ENCODE data around the gene THRSP.
"Not testable (repeated sequence)": the region's sequence is repeated elsewhere in the genome, so short reads cannot be mapped to it uniquely, and the experiment has no call there.

Gene THRSP

DNA sequence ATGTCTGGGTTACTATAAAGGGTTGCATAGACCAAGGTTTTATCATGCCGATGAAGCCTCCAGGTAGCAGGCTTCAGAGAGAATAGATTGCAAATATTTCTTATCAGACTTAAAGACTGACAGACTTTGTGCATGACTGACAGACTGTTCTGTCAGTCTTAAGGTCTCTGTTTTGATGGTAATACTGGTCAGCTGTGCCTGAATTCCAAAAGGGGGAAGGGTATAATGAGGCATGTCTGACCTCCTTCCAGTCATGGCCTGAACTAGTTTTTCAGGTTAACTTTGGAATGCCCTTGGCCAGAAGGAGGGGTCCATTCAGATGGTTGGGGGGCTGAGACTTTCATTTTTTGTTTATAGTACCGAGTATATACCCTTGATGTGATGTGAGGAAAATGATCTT lies 35.9 kb upstream of the THRSP start:
- TF ChIP-seq Cebpa-rat (IDR thresholded peaks at IDR 0.05), result no peak
- no peak overlapping the region for H3K4me2 ChIP-seq

GRCh38 chr11:78028423-78028822 lies 35.2 kb upstream of the THRSP start:
- H3K36me3 ChIP-seq; H3K27ac ChIP-seq; H3K9ac ChIP-seq; H3K4me3 ChIP-seq; H3K4me2 ChIP-seq; H3K9me3 ChIP-seq (replicated peaks in 1 of 11); H4K20me1 ChIP-seq; H3K27me3 ChIP-seq: not testable (repeated sequence)
- H3K4me1 ChIP-seq, result peaks cover 0 to 23% (median 14%) of the 10 kb centered on the region in 10 experiments; a peak in 12 of 20 replicates

More for the DNA sequence above, 35.9 kb upstream of the THRSP start:
- H3K27me3 ChIP-seq, result no peaks in the 10 kb centered on the region
- H3K27ac ChIP-seq, result no peak overlapping the region
- no peak overlapping the region for H3K4me3 ChIP-seq
- H3K36me3 ChIP-seq, result no peaks in the 10 kb centered on the region
- H3K4me1 ChIP-seq, result peaks cover 0 to 23% (median 14%) of the 10 kb centered on the region in 10 experiments; a peak in 12 of 20 replicates
- H4K20me1 ChIP-seq, result no peaks in the 10 kb centered on the region
- no peak overlapping the region for H3K9ac ChIP-seq
- no peaks in the 10 kb centered on the region for H3K9me3 ChIP-seq (replicated peaks in 1 of 11)

- Histone ChIP-seq H4K20me1 (no peaks in the 10 kb centered on the region), H3K27me3 (no peaks in the 10 kb centered on the region), H3K36me3 (no peaks in the 10 kb centered on the region), H3K9ac (no peak overlapping the region), H3K27ac (no peak overlapping the region), H3K4me2 (peak overlapping the region in 4 of 11 experiments; percentile 25 to 59 (median 45); a peak in 9 of 22 replicates), H3K4me1 (peaks cover 0 to 23% (median 14%) of the 10 kb centered on the region in 10 experiments; a peak in 12 of 20 replicates), H3K9me3 (replicated peaks in 1 of 11) (no peaks in the 10 kb centered on the region), H3K4me3 (no peak overlapping the region)
- TF ChIP-seq Cebpa-rat (IDR thresholded peaks at IDR 0.05), result no peak
Observed at GRCh38 chr11:78030429-78031325, 33.0 kb upstream of the THRSP start.

GRCh38 chr11:78031629-78032028 lies 32.0 kb upstream of the THRSP start:
- Histone ChIP-seq H3K9ac (no peak overlapping the region), H4K20me1 (no peaks in the 10 kb centered on the region), H3K4me3 (no peak overlapping the region), H3K4me2 (peak overlapping the region in 8 of 11 experiments; percentile 23 to 63 (median 39); a peak in 12 of 22 replicates), H3K27ac (no peak overlapping the region), H3K9me3 (replicated peaks in 1 of 11) (no peaks in the 10 kb centered on the region), H3K4me1 (peaks cover 0 to 23% (median 14%) of the 10 kb centered on the region in 10 experiments; a peak in 12 of 20 replicates), H3K27me3 (no peaks in the 10 kb centered on the region), H3K36me3 (no peaks in the 10 kb centered on the region)
- no peak for TF ChIP-seq Cebpa-rat (IDR thresholded peaks at IDR 0.05)

DNA sequence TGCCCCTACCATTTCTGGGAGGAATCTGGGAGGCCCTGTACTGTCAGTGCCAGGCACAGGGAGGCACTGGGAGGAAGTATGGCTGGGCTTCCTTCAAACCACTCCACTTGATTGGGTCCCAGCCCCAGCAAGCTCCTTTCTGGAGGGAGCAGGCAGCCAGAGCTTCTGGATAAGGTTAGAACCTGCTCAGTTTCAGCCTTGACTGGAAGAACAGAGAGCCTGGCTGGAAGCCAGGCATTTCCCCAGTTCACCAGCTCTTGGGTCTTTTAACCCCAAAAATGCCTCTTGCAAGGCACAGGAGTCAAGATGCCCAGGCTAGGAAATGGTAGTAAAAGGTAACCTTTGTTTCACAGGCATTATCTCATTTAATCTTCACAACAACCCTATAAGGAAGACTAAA lies 31.6 kb upstream of the THRSP start:
- TF ChIP-seq Cebpa-rat (IDR thresholded peaks at IDR 0.05), result no peak
- Histone ChIP-seq H3K36me3 (no peaks in the 10 kb centered on the region), H3K4me2 (peak overlapping the region in 8 of 11 experiments; percentile 23 to 63 (median 39); a peak in 12 of 22 replicates), H3K27me3 (no peaks in the 10 kb centered on the region), H4K20me1 (no peaks in the 10 kb centered on the region), H3K9me3 (replicated peaks in 1 of 11) (no peaks in the 10 kb centered on the region), H3K4me3 (no peak overlapping the region), H3K4me1 (peaks cover 3 to 26% (median 15%) of the 10 kb centered on the region in 10 experiments; a peak in 18 of 20 replicates), H3K9ac (no peak overlapping the region), H3K27ac (no peak overlapping the region)

DNA sequence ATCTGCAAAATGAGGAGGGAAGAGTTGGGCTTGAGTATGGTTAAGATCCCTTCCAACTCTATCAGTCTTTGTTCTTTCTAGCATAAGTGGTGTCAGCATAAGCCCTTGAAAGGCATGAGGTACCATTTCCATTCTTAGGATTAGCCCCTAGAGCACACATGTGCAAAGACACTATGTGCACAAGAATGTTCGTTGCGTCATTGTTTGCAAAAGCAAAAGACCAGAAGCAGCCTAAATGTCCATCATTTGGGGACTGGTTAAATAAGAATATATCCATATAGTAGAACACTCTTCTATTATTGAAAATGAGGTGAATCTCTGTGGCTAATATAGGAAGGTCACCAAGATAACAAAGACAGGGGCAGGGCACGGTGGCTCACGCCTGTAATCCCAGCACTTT lies 30.6 kb upstream of the THRSP start:
- no peaks in the 10 kb centered on the region for H3K9me3 ChIP-seq (replicated peaks in 1 of 11)
- TF ChIP-seq Cebpa-rat (IDR thresholded peaks at IDR 0.05), result no peak
- H3K4me2 ChIP-seq, result no peak overlapping the region
- no peak overlapping the region for H3K4me3 ChIP-seq
- peaks cover 6 to 29% (median 18%) of the 10 kb centered on the region in 10 experiments; a peak in 18 of 20 replicates for H3K4me1 ChIP-seq
- H3K27ac ChIP-seq, result no peak overlapping the region
- H3K36me3 ChIP-seq, result no peaks in the 10 kb centered on the region
- H4K20me1 ChIP-seq, result no peaks in the 10 kb centered on the region
- H3K9ac ChIP-seq, result no peak overlapping the region
- no peaks in the 10 kb centered on the region for H3K27me3 ChIP-seq

DNA sequence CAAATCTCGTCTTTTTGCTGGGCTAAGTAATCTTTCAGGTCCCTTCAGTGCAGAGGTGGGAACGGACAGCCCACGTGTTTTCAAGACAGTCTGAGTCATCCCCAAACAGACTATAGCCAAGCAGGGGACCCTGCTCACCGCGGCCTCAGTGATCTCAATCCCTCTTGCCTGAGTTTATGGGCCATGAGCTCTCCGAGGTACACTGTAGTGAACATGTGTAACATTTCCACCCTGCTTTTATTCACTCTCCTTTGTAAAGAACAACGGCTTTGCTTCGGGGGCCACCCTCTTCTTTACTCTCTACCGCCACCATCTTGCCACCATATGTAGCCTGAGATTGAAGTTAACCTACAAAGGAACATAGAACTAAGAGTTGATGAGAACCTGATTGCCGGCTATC lies 29.0 kb upstream of the THRSP start:
- Histone ChIP-seq H3K4me1 (peaks cover 15 to 32% (median 23%) of the 10 kb centered on the region in 10 experiments), H3K4me2 (no peak overlapping the region), H3K27ac (no peak overlapping the region), H3K9ac (no peak overlapping the region), H3K36me3 (no peaks in the 10 kb centered on the region), H4K20me1 (no peaks in the 10 kb centered on the region), H3K9me3 (replicated peaks in 1 of 11) (no peaks in the 10 kb centered on the region), H3K27me3 (no peaks in the 10 kb centered on the region), H3K4me3 (no peak overlapping the region)
- TF ChIP-seq Cebpa-rat (IDR thresholded peaks at IDR 0.05), result no peak

GRCh38 chr11:78036313-78036712 lies 27.3 kb upstream of the THRSP start:
- no peak overlapping the region for H3K4me2 ChIP-seq
- no peaks in the 10 kb centered on the region for H3K27me3 ChIP-seq
- no peak overlapping the region for H3K27ac ChIP-seq
- no peak overlapping the region for H3K4me3 ChIP-seq
- H3K9ac ChIP-seq, result no peak overlapping the region
- H3K36me3 ChIP-seq, result no peaks in the 10 kb centered on the region
- H3K9me3 ChIP-seq (replicated peaks in 1 of 11), result no peaks in the 10 kb centered on the region; a peak in 1 of 22 replicates
- TF ChIP-seq Cebpa-rat (IDR thresholded peaks at IDR 0.05), result no peak
- peaks cover 25 to 37% (median 32%) of the 10 kb centered on the region in 10 experiments for H3K4me1 ChIP-seq
- no peaks in the 10 kb centered on the region for H4K20me1 ChIP-seq

DNA sequence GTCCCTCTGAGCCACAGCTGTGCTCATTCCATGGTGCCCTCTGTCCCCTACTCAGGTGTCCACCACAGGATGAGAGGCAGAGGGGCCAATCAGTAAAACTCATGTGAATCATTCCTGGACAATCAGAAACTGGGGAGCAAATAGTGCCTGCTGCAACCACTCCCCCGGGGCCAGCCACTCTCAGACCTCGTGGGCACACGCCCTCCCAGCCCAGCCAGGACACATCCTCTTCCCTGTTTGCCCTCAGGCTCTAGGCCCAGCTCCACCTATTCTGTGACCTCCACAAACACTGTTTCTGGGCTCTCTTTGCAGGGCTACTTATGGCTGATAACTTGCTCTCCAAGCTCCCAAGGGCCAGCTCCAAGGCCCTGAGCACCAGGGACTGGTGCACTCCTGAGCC lies 26.6 kb upstream of the THRSP start:
- no peaks in the 10 kb centered on the region; a peak in 1 of 22 replicates for H3K9me3 ChIP-seq (replicated peaks in 1 of 11)
- H4K20me1 ChIP-seq, result no peaks in the 10 kb centered on the region
- no peak overlapping the region for H3K27ac ChIP-seq
- TF ChIP-seq Cebpa-rat (IDR thresholded peaks at IDR 0.05), result no peak
- H3K4me2 ChIP-seq, result peak overlapping the region in 4 of 11 experiments; percentile 4 to 30 (median 14); a peak in 1 of 22 replicates
- H3K27me3 ChIP-seq, result no peaks in the 10 kb centered on the region
- no peak overlapping the region for H3K9ac ChIP-seq
- H3K36me3 ChIP-seq, result no peaks in the 10 kb centered on the region
- H3K4me1 ChIP-seq, result peaks cover 18 to 34% (median 28%) of the 10 kb centered on the region in 10 experiments
- H3K4me3 ChIP-seq, result no peak overlapping the region

Data from BLaER1 treated with 17β-estradiol and CSF1 and Interleukin-3, amounts not matched to agents 10 nM and 100 nM (cell line).